MM.1S (cell line): ENCODE measurements around the gene MECP2.

Experiments
- DNase-seq: peaks from one replicate; pipeline ENCODE4 v3.0.0-alpha.2; 2015
- H2AFZ ChIP-seq: fragments of 300-600 bp; sonication (generic); 2 replicates; pipeline ENCODE4 v1.6.0; 2016; ENCODE audit warnings: antibody characterized with exemption, low read length
- H3F3A ChIP-seq: fragments of 300-600 bp; sonication (generic); 2 replicates; pipeline ENCODE4 v1.6.1; 2016; ENCODE audit warnings: mild to moderate bottlenecking, antibody characterized with exemption, low read length, moderate library complexity, mixed read lengths; ENCODE audit not compliant: insufficient read depth
- H3K27ac ChIP-seq: fragments of 300-600 bp; sonication (generic); 2 replicates; pipeline ENCODE4 v1.5.1; 2016; ENCODE audit warnings: mild to moderate bottlenecking, low read length
- H3K27me3 ChIP-seq: fragments of 300-600 bp; sonication (generic); replicated peaks from 2 replicates; pipeline ENCODE4 v1.6.0; 2016; ENCODE audit warnings: low read length; ENCODE audit not compliant: insufficient read depth
- H3K36me3 ChIP-seq: fragments of 300-600 bp; sonication (generic); replicated peaks from 2 replicates; pipeline ENCODE4 v1.6.1; 2016; ENCODE audit warnings: mild to moderate bottlenecking, low read length, mixed read lengths; ENCODE audit not compliant: insufficient read depth
- H3K4me1 ChIP-seq: fragments of 300-600 bp; sonication (generic); 2 replicates; pipeline ENCODE4 v1.6.1; 2016; ENCODE audit warnings: low read length, mixed read lengths
- H3K4me2 ChIP-seq: fragments of 300-600 bp; sonication (generic); 2 replicates; pipeline ENCODE4 v1.6.0; 2016; ENCODE audit warnings: low read depth, low read length
- H3K4me3 ChIP-seq: fragments of 300-600 bp; sonication (generic); 2 replicates; pipeline ENCODE4 v1.5.1; 2016; ENCODE audit warnings: low read length, mixed read lengths
- H3K79me2 ChIP-seq: fragments of 300-600 bp; sonication (generic); 2 replicates; pipeline ENCODE4 v1.6.1; 2016; ENCODE audit warnings: mixed run types, low read length, mixed read lengths
- H3K9ac ChIP-seq: fragments of 300-600 bp; sonication (generic); 2 replicates; pipeline ENCODE4 v1.6.1; 2016; ENCODE audit warnings: low read length, mixed read lengths
- H3K9me2 ChIP-seq: fragments of 300-600 bp; sonication (generic); replicated peaks from 2 replicates; pipeline ENCODE4 v1.6.1; 2016; ENCODE audit warnings: mild to moderate bottlenecking, low read length, mixed read lengths; ENCODE audit not compliant: insufficient read depth
- H3K9me3 ChIP-seq: fragments of 300-600 bp; sonication (generic); replicated peaks from 2 replicates; pipeline ENCODE4 v1.6.1; 2016; ENCODE audit warnings: mild to moderate bottlenecking, low read length, mixed read lengths; ENCODE audit not compliant: insufficient read depth
- H4K20me1 ChIP-seq: fragments of 300-600 bp; sonication (generic); 2 replicates; pipeline ENCODE4 v1.6.1; 2016; ENCODE audit warnings: mild to moderate bottlenecking, low read length, moderate library complexity, mixed read lengths; ENCODE audit not compliant: insufficient read depth
- CTCF ChIP-seq: fragments of 300-600 bp; sonication (generic); IDR thresholded peaks from 2 replicates; pipeline ENCODE4 v1.5.1; 2016; ENCODE audit warnings: antibody characterized with exemption, low read length, mixed read lengths
- EZH2 ChIP-seq: fragments of 300-600 bp; sonication (generic); optimal IDR thresholded peaks from 2 replicates; pipeline ENCODE3; 2017; ENCODE audit warnings: low read depth, mild to moderate bottlenecking, antibody characterized with exemption, low read length, mixed read lengths
- EZH2phosphoT487 ChIP-seq: fragments of 300-600 bp; sonication (generic); IDR thresholded peaks from 2 replicates; pipeline ENCODE4 v1.6.1; 2018; ENCODE audit warnings: antibody characterized with exemption, low read length

Gene MECP2

GRCh38 chrX:154123241-154124219, 26.0 kb upstream of the MECP2 start:
- Histone ChIP-seq H3K9ac (no peak overlapping the region), H3K36me3 (no peaks in the 10 kb centered on the region), H3K4me3 (no peak overlapping the region), H4K20me1 (no peaks in the 10 kb centered on the region), H3K27ac (peak overlapping the region; percentile 49; the same call in 1 of the 2 replicates), H3F3A (no peaks in the 10 kb centered on the region), H3K4me1 (no peaks in the 10 kb centered on the region), H2AFZ (no peak overlapping the region), H3K9me3 (no peaks in the 10 kb centered on the region), H3K27me3 (no peaks in the 10 kb centered on the region), H3K79me2 (no peaks in the 10 kb centered on the region), H3K9me2 (no peaks in the 10 kb centered on the region), H3K4me2 (peak overlapping the region; percentile 45)
- no peak for TF ChIP-seq EZH2phosphoT487
- no peak for TF ChIP-seq EZH2
- TF ChIP-seq CTCF = no peak
- DNase-seq = peak; percentile 59

- no peaks in the 10 kb centered on the region for H4K20me1 ChIP-seq
- H2AFZ ChIP-seq = no peak overlapping the region
- no peaks in the 10 kb centered on the region for H3K9me2 ChIP-seq
- TF ChIP-seq CTCF (no peak), EZH2phosphoT487 (no peak), EZH2 (no peak)
- H3K4me3 ChIP-seq = no peak overlapping the region
- H3F3A ChIP-seq = no peaks in the 10 kb centered on the region
- DNase-seq = no peak
- no peaks in the 10 kb centered on the region for H3K9me3 ChIP-seq
- H3K36me3 ChIP-seq = no peaks in the 10 kb centered on the region
- no peak overlapping the region for H3K9ac ChIP-seq
- no peaks in the 10 kb centered on the region for H3K79me2 ChIP-seq
- H3K27ac ChIP-seq = no peak overlapping the region
- H3K4me2 ChIP-seq = no peak overlapping the region
- H3K4me1 ChIP-seq = no peaks in the 10 kb centered on the region
- H3K27me3 ChIP-seq = no peaks in the 10 kb centered on the region
Measured at GRCh38 chrX:154121961-154122360, 24.4 kb upstream of the MECP2 start.

- Histone ChIP-seq H3F3A (no peaks in the 10 kb centered on the region), H3K9me3 (no peaks in the 10 kb centered on the region), H3K36me3 (no peaks in the 10 kb centered on the region), H3K4me1 (no peaks in the 10 kb centered on the region), H3K4me2 (no peak overlapping the region), H3K9me2 (no peaks in the 10 kb centered on the region), H3K4me3 (no peak overlapping the region), H3K27me3 (no peaks in the 10 kb centered on the region), H3K27ac (no peak overlapping the region), H2AFZ (no peak overlapping the region), H3K79me2 (no peaks in the 10 kb centered on the region), H3K9ac (no peak overlapping the region), H4K20me1 (no peaks in the 10 kb centered on the region)
- DNase-seq = no peak
- TF ChIP-seq EZH2 (no peak), CTCF (no peak), EZH2phosphoT487 (no peak)
Measured at GRCh38 chrX:154121207-154121606, 23.7 kb upstream of the MECP2 start.
